Measurements from ENCODE around the gene ZNF485.
A peak's percentile ranks its signal among the peaks of the same experiment; 100 is the strongest.
"Not testable (repeated sequence)": the region's sequence is repeated elsewhere in the genome, so short reads cannot be mapped to it uniquely, and the experiment has no call there.

The ZNF485 gene

GRCh38 chr10:43606323-43607198 is at the start of gene ZNF485:
TSS of gene ZNF485 (plus strand) at chr10:43606438. CDS start at chr10:43607051, 613 bp downstream.
- DNase-seq: peak; percentile 85

DNA sequence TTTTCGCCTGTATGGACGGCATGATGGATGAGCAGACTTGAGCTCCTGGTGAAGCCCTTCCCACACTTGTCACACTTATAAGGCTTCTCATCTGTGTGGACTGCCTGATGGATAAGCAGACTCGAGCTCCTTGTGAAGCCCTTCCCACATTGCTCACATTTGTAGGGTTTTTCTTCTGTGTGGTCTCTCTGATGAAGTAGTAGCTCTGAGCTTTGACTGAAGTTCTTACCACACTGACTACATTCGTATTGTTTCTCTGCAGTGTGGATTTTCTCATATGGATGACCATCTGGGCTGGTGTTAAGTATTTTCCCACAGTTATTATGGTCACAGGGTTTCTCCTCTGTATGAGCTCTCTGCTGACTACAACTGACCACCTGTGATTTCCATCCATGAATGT is 49.0 kb upstream of the ZNF485 start:
- no peak for DNase-seq

GRCh38 chr10:43569681-43570080 is 36.6 kb upstream of the ZNF485 start:
- DNase-seq: no peak

- no peak for DNase-seq
Measured at GRCh38 chr10:43570971-43571370, 35.3 kb upstream of the ZNF485 start.

DNA sequence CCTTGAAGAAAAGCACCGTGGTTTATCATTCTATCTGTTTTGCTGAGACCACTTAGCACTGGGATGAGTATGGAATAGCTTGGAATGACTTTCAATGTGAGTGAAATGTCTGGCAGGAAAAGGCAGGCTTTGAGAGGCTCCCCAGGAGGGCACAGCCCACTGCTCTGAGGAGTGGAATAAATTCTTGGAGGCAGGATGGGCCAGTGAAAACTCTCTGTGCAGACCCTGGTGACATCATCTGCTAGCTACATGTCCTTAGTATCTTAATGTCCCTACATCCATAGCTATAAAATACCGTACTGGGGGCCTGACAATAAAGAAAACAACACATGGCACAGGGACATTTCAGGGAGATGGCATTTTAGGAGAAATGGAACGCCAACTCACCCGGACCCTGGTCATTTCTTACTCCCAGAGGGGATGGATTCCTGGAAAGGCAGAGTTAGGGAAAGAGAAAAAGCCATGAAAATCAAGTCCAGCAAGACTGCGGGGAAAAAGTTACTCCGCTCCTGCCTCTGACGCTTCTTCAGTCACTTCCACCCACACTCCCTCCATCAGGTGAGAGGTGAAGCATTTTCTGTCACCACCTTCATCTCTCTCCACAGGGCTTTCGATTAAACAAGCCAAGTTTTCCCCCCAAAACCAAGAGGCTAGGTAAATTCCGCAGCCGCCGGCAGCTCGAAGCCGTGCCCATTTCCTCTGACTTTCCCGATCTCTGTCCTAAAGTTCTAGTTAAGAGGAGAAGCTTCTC is 32.8 kb upstream of the ZNF485 start:
- DNase-seq: no peak

- peak; percentile 87 for DNase-seq
Measured at GRCh38 chr10:43574001-43574892, 32.0 kb upstream of the ZNF485 start, which contains the start of gene ZNF239. TSS of gene ZNF239 (minus strand) at chr10:43574616. CDS start at chr10:43558079, 16,537 bp downstream.

DNA sequence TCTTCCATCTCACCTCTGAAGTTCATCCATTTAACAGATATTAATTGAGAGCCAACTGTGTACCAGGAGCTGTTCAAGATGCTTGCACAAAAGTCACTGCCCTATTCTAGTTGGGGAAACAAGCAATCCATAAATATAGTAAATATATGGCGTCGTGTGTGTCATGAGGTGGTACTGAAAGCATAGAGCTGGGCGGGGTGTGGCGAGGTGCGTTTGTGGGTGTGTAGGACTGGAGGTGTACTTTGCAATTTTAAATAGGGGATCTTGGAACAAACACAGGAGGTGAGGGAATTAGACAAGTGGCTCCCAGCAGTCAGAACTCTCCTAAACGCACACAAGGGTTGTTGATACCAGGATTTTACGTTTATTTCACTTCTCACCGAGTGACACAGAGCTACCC is 31.3 kb upstream of the ZNF485 start:
- DNase-seq: no peak

DNA sequence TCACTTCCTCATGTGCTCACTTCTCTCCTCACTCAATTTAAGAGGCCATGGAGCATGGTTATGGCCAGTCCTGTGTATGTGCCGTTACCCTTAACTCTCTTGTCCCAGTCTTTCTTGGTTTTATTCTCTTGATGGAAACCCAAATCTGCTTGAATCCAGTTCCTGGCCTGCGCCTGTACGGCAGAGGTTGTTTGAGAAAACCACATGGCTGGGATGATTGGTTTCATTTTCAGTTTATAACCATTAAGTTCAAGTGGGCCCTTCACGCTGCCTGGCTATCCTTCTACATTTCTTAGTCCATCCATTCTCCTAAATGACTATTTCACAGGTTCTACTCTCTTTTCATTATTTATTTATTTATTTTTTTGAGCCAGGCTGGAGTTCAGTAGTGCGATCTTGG is 30.2 kb upstream of the ZNF485 start:
- DNase-seq: no peak

GRCh38 chr10:43576580-43576979 is 29.7 kb upstream of the ZNF485 start:
- DNase-seq: no peak

DNA sequence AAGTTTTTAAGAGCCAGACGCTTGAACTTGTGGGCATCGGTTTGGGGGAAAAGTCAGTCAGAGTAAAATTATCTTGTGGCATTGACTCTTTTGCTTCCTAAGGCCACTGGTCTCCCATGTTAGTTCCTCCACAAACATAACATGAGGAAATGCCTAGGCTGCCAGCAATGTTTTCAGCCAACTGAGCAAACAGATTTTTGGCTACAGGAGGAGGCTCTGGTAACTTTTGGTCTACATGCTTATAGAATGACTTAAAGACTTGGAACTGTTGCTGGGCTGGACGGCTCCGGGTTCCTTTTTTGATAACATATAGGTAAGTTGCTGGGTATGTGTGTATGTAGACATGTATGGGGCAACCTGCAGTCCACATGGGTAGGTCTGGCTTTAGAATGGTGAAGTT is 22.2 kb upstream of the ZNF485 start:
- no peak for DNase-seq

DNA sequence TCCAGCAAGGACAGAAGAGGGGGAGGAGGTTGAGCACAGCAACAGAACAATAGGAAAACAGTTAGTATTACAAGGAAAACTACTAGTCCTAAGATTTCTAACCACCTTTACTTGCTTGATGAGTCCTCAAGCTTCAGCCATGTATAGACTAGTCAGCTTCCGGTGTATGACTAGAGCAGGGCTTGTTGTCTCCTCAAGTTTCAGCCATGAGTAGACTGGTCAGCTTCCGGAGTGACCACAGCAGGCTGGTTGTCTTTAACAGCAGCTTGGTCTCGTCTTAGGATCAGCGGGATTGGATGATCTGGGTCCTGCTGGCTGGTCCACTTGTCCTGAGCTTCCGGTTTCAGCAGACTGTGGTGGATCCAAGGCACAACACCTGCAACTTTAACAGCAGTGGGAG is 21.2 kb upstream of the ZNF485 start:
- DNase-seq: no peak

GRCh38 chr10:43585981-43586729 is 20.1 kb upstream of the ZNF485 start:
- no peak for DNase-seq

- DNase-seq: not testable (repeated sequence)
Measured at GRCh38 chr10:43586730-43587115, 19.5 kb upstream of the ZNF485 start.

DNA sequence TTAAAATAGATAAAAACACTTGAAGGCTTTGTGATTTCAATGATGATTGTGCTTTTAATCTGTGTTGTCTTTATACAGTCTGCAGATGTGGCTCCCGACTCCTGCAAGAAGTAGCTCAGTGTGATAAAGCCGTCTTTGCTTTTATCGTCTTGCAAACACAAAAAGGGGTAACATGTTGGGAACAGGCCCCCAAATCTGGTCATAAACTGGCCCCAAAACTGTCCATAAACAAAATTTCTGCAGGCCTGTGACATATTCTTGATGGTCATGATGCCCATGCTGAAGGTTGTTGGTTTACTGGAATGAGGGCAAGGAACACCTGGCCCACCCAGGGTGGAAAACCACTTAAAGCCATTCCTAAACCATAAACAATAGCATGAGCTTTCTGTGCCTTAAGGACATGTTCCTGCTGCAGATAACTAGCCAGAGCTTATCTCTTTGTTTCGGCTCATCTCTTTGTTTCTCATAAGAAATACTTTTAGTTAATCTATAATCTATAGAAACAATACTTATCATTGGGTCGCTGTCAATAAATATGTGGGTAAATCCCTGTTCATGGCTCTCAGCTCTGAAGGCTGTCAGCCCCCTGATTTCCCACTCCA is 14.8 kb upstream of the ZNF485 start:
- no peak for DNase-seq

DNA sequence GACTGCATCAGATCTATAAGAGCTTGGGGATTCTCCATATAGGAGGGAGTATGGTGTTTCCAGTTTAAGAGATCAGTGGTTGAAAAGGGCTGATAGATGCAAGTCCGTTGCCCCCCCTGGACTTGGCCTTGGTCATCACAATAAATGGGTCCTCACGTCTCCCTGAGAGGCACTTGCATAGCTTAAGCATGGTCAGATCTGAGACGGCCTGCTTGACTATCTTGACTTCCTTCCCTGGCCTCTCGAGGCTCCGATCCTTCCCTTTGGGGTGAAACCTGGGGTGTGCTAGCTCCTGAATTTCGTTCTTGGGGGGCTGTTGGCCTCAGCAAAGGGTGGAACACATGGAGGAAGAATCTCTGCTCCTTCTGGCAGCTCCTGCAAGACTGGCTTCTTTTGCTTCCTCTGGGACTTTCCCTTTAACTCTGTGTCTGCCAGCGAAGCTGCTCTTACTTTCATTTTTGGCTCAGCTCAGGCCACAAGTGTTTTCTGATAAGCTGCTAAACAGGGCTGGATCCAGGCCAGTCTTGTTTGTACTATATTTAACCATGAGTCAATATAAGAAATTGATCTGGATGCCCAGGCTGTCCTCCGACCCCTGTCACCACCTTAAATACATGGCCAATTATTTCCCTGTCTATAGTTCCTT is 11.2 kb upstream of the ZNF485 start:
- peak; percentile 77 for DNase-seq

DNA sequence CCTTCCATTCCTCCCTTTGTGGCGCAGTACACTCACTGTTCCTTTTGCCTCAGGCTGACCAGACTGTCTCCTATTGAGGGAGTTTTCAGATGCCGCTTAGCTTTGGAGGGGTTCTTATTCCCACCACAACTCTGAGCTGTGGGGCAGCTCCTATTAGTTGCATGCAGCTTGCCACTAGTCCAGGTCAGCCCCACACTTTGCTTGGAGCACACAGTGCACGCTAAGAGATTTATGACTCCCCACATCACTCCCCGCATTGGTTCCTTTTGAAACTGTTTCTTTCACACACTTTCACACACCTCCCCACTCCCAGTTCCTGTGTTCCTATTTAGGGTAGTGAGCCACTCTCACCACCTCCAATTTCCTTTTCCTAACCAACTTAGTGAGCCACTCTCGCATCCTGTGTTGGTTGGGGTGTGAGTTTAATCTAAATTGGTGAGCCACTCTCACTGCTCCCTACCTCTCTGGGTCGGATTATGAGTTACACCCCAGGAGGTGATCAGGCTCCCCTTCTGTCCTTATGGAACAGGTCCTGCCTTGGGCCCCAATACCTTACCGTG is 10.4 kb upstream of the ZNF485 start:
- DNase-seq: peak; percentile 28

DNA sequence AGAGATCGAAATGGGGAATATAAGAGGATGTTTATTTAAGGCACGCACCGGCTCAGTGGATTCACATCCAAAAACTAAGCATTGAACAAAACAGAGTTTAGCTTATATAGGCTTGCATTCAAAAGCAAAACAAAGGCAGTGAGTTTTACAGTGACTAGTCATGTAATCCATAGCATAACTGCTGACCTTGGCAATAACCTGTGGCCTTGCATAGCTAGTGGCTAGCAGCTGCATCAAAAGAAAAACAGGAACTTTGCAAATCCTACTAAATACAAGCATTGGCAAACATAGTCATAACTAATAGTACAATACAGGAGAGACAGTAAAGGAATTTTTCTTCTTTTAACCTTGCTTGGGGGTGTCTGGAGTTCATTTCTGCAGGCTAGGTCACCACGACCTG is 9.7 kb upstream of the ZNF485 start:
- peak; percentile 25 for DNase-seq

GRCh38 chr10:43598446-43598845 is 7.8 kb upstream of the ZNF485 start:
- no peak for DNase-seq

GRCh38 chr10:43599333-43599732 is 6.9 kb upstream of the ZNF485 start:
- peak; percentile 59 for DNase-seq

- not testable (repeated sequence) for DNase-seq
Measured at GRCh38 chr10:43601576-43601975, 4.7 kb upstream of the ZNF485 start.

DNA sequence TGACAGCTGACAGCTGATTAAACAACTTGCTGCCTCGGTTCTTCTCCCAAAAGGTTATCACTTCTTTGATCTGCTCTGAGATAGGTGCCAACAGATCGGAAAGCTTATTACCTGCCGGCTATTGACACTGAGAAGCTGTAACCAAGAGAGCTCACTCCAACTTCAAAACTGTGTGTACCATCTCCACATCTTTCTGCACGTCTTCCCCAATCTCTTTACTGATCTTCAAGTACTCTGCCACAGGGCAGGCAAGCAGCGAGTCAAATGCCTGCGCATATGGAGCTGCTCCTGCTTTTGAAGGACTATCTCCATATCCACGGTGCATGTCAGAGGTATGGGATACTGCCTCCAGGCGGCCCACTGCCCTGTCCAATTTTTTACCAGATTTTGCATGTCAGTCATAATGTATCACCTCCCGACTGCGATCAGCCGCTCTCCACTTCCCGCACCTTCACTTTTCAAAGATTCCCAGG is 352 bp upstream of the ZNF485 start:
- DNase-seq: no peak

Data from hematopoietic multipotent progenitor cell treated with erythropoietin and hydrocortisone succinate and interleukin-3 and kit ligand, for 4 days (in vitro differentiated cells).